HCT116 (cell line): ENCODE results near the gene RASAL2. TPM values are rescaled to one million over a fixed set of nuclear protein-coding genes. Genes with fewer than 3 reads are reported as not detected.
A peak's percentile ranks its signal among the peaks of the same experiment; 100 is the strongest.

Experiments used
- ATAC-seq: fragments of 200-7000 bp; cut with Tn5 transposase; 2 replicates; pipeline ENCODE4 v1.9.1; 2020; ENCODE audit warnings: mild to moderate bottlenecking, moderate library complexity
- BruUV-seq: library from RNA; stranded (reverse); fragments of 400-500 nt; replicated peaks from 2 replicates; lab custom pipeline; 2021; lab: Mats Ljungman, UMichigan
- CTCF ChIA-PET: fragments of 300-600 bp; sonication (Branson Sonifier 250); formaldehyde crosslinking; loops from one replicate; lab custom pipeline; 2021; ENCODE audit warnings: antibody characterized with exemption; lab: Charles Lee
- POLR2A ChIA-PET: fragments of 300-600, 350-600 bp; sonication (Branson Sonifier 250); formaldehyde crosslinking; loops from one replicate; lab custom pipeline; 2021; ENCODE audit warnings: antibody characterized with exemption; lab: Charles Lee
- RAD21 ChIA-PET, 2 experiments: fragments of 300-600 bp; sonication (Branson Sonifier 250); formaldehyde crosslinking; loops; one replicate each; lab custom pipeline; 2023; ENCODE audit warnings: low total read pairs in 2 of 2; ENCODE audit not compliant: uncharacterized antibody in 2 of 2, unreplicated experiment in 2 of 2, low non-redundant PET in 1 of 2; lab: Charles Lee
- DNase-seq: peaks from one replicate; pipeline ENCODE4 v3.0.0-alpha.2; 2010; ENCODE audit warnings: low read depth, low spot score
- H2AFZ ChIP-seq: fragments of 200-600 bp; shearing (Covaris generic), sonication (generic); 2 replicates; pipeline ENCODE4 v1.6.1; 2017; ENCODE audit warnings: low read depth, mixed run types, mixed read lengths, antibody characterized with exemption, low read length; ENCODE audit not compliant: poor library complexity, severe bottlenecking
- H3K27ac ChIP-seq: 2 replicates; pipeline ENCODE4 v1.5.1; 2012; ENCODE audit warnings: low read depth, low read length
- H3K27me3 ChIP-seq: fragments of 200-600 bp; sonication (generic); 2 replicates; pipeline ENCODE4 v1.6.1; 2016; ENCODE audit warnings: mixed run types, low read length, mixed read lengths; ENCODE audit not compliant: insufficient read depth
- H3K36me3 ChIP-seq, 2 experiments: fragments of 200-500 bp in 1 of 2; fragments of 200-600 bp in 1 of 2; sonication (Bioruptor generic) in 1 of 2; sonication (generic) in 1 of 2; 2 replicates each; pipeline versions ENCODE4 v1.5.1 to v1.6.1; 2014 to 2016; ENCODE audit warnings: low read length in 2 of 2, inconsistent platforms in 1 of 2, mixed read lengths in 1 of 2, mixed run types in 1 of 2; ENCODE audit not compliant: insufficient read depth in 2 of 2, control insufficient read depth in 1 of 2
- H3K4me1 ChIP-seq, 2 experiments: fragments of 200-600 bp in 1 of 2; sonication (generic) in 1 of 2; 2 replicates each; pipeline versions ENCODE4 v1.5.1 to v1.6.1; 2012 to 2017; ENCODE audit warnings: low read length in 2 of 2, inconsistent platforms in 1 of 2, mild to moderate bottlenecking in 1 of 2, mixed read lengths in 1 of 2, mixed run types in 1 of 2, moderate library complexity in 1 of 2; ENCODE audit not compliant: insufficient read depth in 2 of 2, control insufficient read depth in 1 of 2
- H3K4me2 ChIP-seq: fragments of 200-600 bp; sonication (generic); 2 replicates; pipeline ENCODE4 v1.6.1; 2017; ENCODE audit warnings: mixed run types, low read length, mixed read lengths
- H3K4me3 ChIP-seq, 2 experiments: fragments of 200-600 bp in 1 of 2; sonication (generic) in 1 of 2; replicated peaks in 1 of 2; 2 replicates each; pipeline ENCODE4 v1.5.1; 2011 to 2016; ENCODE audit warnings: low read length in 2 of 2, control low read depth in 1 of 2, low read depth in 1 of 2, mild to moderate bottlenecking in 1 of 2, mixed read lengths in 1 of 2, mixed run types in 1 of 2
- H3K79me2 ChIP-seq: fragments of 200-600 bp; sonication (generic); 2 replicates; pipeline ENCODE4 v1.6.1; 2017; ENCODE audit warnings: mild to moderate bottlenecking, mixed run types, low read length, moderate library complexity, mixed read lengths; ENCODE audit not compliant: insufficient read depth
- H3K9ac ChIP-seq: fragments of 200-600 bp; sonication (generic); 2 replicates; pipeline ENCODE4 v1.6.1; 2016; ENCODE audit warnings: low read length, mixed read lengths
- H3K9me2 ChIP-seq: fragments of 200-600 bp; sonication (generic), shearing (Covaris generic); 2 replicates; pipeline ENCODE4 v1.6.1; 2017; ENCODE audit warnings: mixed run types, mild to moderate bottlenecking, moderate library complexity; ENCODE audit not compliant: insufficient read depth
- H3K9me3 ChIP-seq, 2 experiments: fragments of 200-500 bp in 1 of 2; fragments of 200-600 bp in 1 of 2; sonication (Bioruptor generic) in 1 of 2; sonication (generic) in 1 of 2; 2 replicates each; pipeline ENCODE4 v1.6.1; 2014 to 2017; ENCODE audit warnings: low read length in 2 of 2, mixed read lengths in 2 of 2, inconsistent platforms in 1 of 2, low read depth in 1 of 2, mild to moderate bottlenecking in 1 of 2, mixed run types in 1 of 2, moderate library complexity in 1 of 2; ENCODE audit not compliant: control insufficient read depth in 1 of 2, insufficient read depth in 1 of 2
- H4K20me1 ChIP-seq: fragments of 200-600 bp; sonication (generic), shearing (Covaris generic); 2 replicates; pipeline ENCODE4 v1.6.1; 2017; ENCODE audit warnings: mixed run types, mild to moderate bottlenecking, moderate library complexity; ENCODE audit not compliant: insufficient read depth
- CBX3 ChIP-seq: IDR thresholded peaks from 2 replicates; pipeline ENCODE4 v1.6.1; 2012; ENCODE audit warnings: low read depth
- CEBPB ChIP-seq: IDR thresholded peaks from 2 replicates; pipeline ENCODE4 v1.6.1; 2012; ENCODE audit warnings: low read depth
- CTCF ChIP-seq, 3 experiments: fragments of 200-600 bp in 1 of 3; sonication (generic) in 1 of 3; IDR thresholded peaks in 2 of 3; conservative IDR thresholded peaks in 1 of 3; 2 replicates each; pipeline ENCODE4 v1.5.1; 2012 to 2017; ENCODE audit warnings: low read depth in 2 of 3, low read length in 2 of 3, antibody characterized with exemption in 1 of 3, borderline replicate concordance in 1 of 3, control low read depth in 1 of 3, mild to moderate bottlenecking in 1 of 3, mixed read lengths in 1 of 3, mixed run types in 1 of 3, moderate library complexity in 1 of 3; ENCODE audit not compliant: insufficient read depth in 1 of 3
- FOSL1 ChIP-seq: IDR thresholded peaks from 2 replicates; pipeline ENCODE4 v1.6.1; 2012; ENCODE audit warnings: low read depth
- POLR2A ChIP-seq: IDR thresholded peaks from 2 replicates; pipeline ENCODE4 v1.7.0; 2011; ENCODE audit warnings: borderline replicate concordance; ENCODE audit not compliant: insufficient read depth, insufficient read length; ENCODE audit errors: extremely low read depth
- POLR2AphosphoS5 ChIP-seq: IDR thresholded peaks from 2 replicates; pipeline ENCODE4 v1.6.1; 2011; ENCODE audit warnings: mild to moderate bottlenecking, low read depth, low read length, moderate library complexity
- REST ChIP-seq: IDR thresholded peaks from 2 replicates; pipeline ENCODE4 v1.6.1; 2012; ENCODE audit warnings: low read depth
- SP1 ChIP-seq: IDR thresholded peaks from 2 replicates; pipeline ENCODE4 v1.6.1; 2012; ENCODE audit warnings: low read depth
- ZBTB33 ChIP-seq: IDR thresholded peaks from 2 replicates; pipeline ENCODE4 v1.6.1; 2011; ENCODE audit warnings: mild to moderate bottlenecking, low read length, moderate library complexity; ENCODE audit not compliant: insufficient replicate concordance; ENCODE audit errors: extremely low read depth
- intact Hi-C: fragments of 100-400 bp; cut with micrococcal nuclease; formaldehyde crosslinking; loops from 2 replicates; pipeline ENCODE4 v1.10.0; 2022
- total RNA-seq: library from RNA; stranded (reverse); gene quantifications from one replicate; pipeline ENCODE4 v1.2.1, GENCODE V29; 2021; ENCODE audit not compliant: unreplicated experiment

The RASAL2 gene
- total RNA-seq, 1 experiment from 2014 or later, result 11.7 TPM

GRCh38 chr1:178379807-178380206 lies 285.9 kb downstream of the RASAL2 start:
- Histone ChIP-seq H3K4me2 (no peak overlapping the region), H3K9ac (no peak overlapping the region), H4K20me1 (no peaks in the 10 kb centered on the region), H2AFZ (no peak overlapping the region), H3K27me3 (no peaks in the 10 kb centered on the region), H3K9me2 (no peaks in the 10 kb centered on the region), H3K36me3 (no peaks in the 10 kb centered on the region), H3K4me3 (no peak overlapping the region), H3K9me3 (no peaks in the 10 kb centered on the region), H3K79me2 (no peaks in the 10 kb centered on the region), H3K27ac (no peak overlapping the region), H3K4me1 (peaks cover 0 to 9% of the 10 kb centered on the region in 2 experiments; a peak in 2 of 4 replicates)
- CTCF ChIA-PET, result interaction anchor here (0.6 to 1.3 kb wide), 3 partner anchors 9 to 34 kb away, joined by 3 to 6 read pairs (median 4); no protein-coding TSS in a partner anchor
- POLR2A ChIA-PET, result no interaction called here
- RAD21 ChIA-PET, result no interaction called here
- no TSS peak for BruUV-seq
- TF ChIP-seq ZBTB33, result no peak
- 0 out of 2 replicates have a peak, but pooled peaks have one; percentile 18 for TF ChIP-seq CBX3
- peak in 2 of 3 experiments; percentile 60; a peak in 4 of 6 replicates for TF ChIP-seq CTCF (IDR thresholded peaks at IDR 0.05 in 2 of 3, conservative IDR thresholded peaks at IDR 0.05 in 1 of 3; ENCODE audit: borderline replicate concordance in 1 of 3, insufficient read depth in 1 of 3, low read depth in 2 of 3, low read length in 2 of 3)
- intact Hi-C loops, result no loop called here
- ATAC-seq (peak; percentile 63; the same call in 1 of the 2 replicates), DNase-seq (no peak)

- CTCF ChIA-PET, result no interaction called here
- RAD21 ChIA-PET, result no interaction called here
- intact Hi-C loops, result no loop called here
- no peak for TF ChIP-seq CEBPB
- no peak for TF ChIP-seq CTCF (IDR thresholded peaks at IDR 0.05 in 2 of 3, conservative IDR thresholded peaks at IDR 0.05 in 1 of 3; ENCODE audit: borderline replicate concordance in 1 of 3, insufficient read depth in 1 of 3, low read depth in 2 of 3, low read length in 2 of 3)
- no peak for TF ChIP-seq SP1
- no peak for TF ChIP-seq REST
- no peak for TF ChIP-seq POLR2AphosphoS5
- no peak for TF ChIP-seq POLR2A
- TF ChIP-seq FOSL1, result no peak
Measured at GRCh38 chr1:178382372-178382771, 288.5 kb downstream of the RASAL2 start.

More at GRCh38 chr1:178382372-178382771, 288.5 kb downstream of the RASAL2 start:
- BruUV-seq, result no TSS peak
- POLR2A ChIA-PET, result no interaction called here
- Histone ChIP-seq H3K9me2 (no peaks in the 10 kb centered on the region), H3K36me3 (no peaks in the 10 kb centered on the region), H2AFZ (no peak overlapping the region), H3K9ac (no peak overlapping the region), H3K4me3 (no peak overlapping the region), H3K79me2 (no peaks in the 10 kb centered on the region), H3K27ac (no peak overlapping the region), H3K9me3 (no peaks in the 10 kb centered on the region), H3K4me1 (no peaks in the 10 kb centered on the region), H3K4me2 (no peak overlapping the region), H3K27me3 (no peaks in the 10 kb centered on the region), H4K20me1 (no peaks in the 10 kb centered on the region)
- DNase-seq (no peak), ATAC-seq (no peak)
